HepG2 (cell line): ENCODE measurements around the gene ADCY9. TPM values are rescaled to one million over a fixed set of nuclear protein-coding genes. Genes with fewer than 3 reads are reported as not detected.

Source experiments
- ATAC-seq: fragments of 200-7000 bp; cut with Tn5 transposase; 3 replicates; pipeline ENCODE4 v1.9.1; 2020; ENCODE audit warnings: mild to moderate bottlenecking, moderate library complexity
- BruUV-seq: library from RNA; stranded (reverse); fragments of 400-500 nt; replicated peaks from 2 replicates; lab custom pipeline; 2021; lab: Mats Ljungman, UMichigan
- CTCF ChIA-PET: fragments of 300-600 bp; formaldehyde crosslinking; extraction: SDS; loops from one replicate; lab custom pipeline; 2021; ENCODE audit warnings: low total read pairs, inconsistent platforms, low intra/inter-chr PET ratio; lab: Yijun Ruan, JAX
- POLR2A ChIA-PET: fragments of 350-600 bp; sonication (Branson Sonifier 250); formaldehyde crosslinking; loops from one replicate; lab custom pipeline; 2020; ENCODE audit warnings: antibody characterized with exemption, inconsistent platforms; lab: Yijun Ruan, JAX
- DNase-seq: peaks from one replicate; pipeline ENCODE4 v3.0.0-alpha.2; 2015; ENCODE audit warnings: low spot score
- FAIRE-seq: peaks from 3 replicates; lab custom pipeline; 2011; peaks lifted over from hg19 to GRCh38; lab: Jason Lieb, UNC
- H2AFZ ChIP-seq: one replicate; pipeline ENCODE4 v1.6.1; 2011; ENCODE audit warnings: low read length, inconsistent platforms
- H3K27ac ChIP-seq: fragments of 300-600 bp; 3 replicates; pipeline ENCODE4 v1.8.0; 2011; ENCODE audit warnings: mixed run types, mild to moderate bottlenecking, mixed read lengths, low read length, inconsistent platforms; ENCODE audit not compliant: insufficient read depth; ENCODE audit errors: extremely low read length
- H3K27me3 ChIP-seq, 2 experiments: fragments of 200-600 bp in 1 of 2; 2 replicates in 1 of 2; 3 replicates in 1 of 2; pipeline versions ENCODE4 v1.6.0 to v1.8.0; 2011; ENCODE audit warnings: low read length in 2 of 2, mild to moderate bottlenecking in 2 of 2, moderate library complexity in 2 of 2, inconsistent platforms in 1 of 2; ENCODE audit not compliant: insufficient read depth in 2 of 2, control insufficient read depth in 1 of 2
- H3K36me3 ChIP-seq, 2 experiments: fragments of 200-600 bp in 1 of 2; replicated peaks in 1 of 2; 2 replicates in 1 of 2; 3 replicates in 1 of 2; pipeline versions ENCODE4 v1.5.1 to v1.8.0; 2011; ENCODE audit warnings: low read length in 2 of 2, inconsistent platforms in 1 of 2; ENCODE audit not compliant: insufficient read depth in 2 of 2, control insufficient read depth in 1 of 2
- H3K4me1 ChIP-seq: 2 replicates; pipeline ENCODE4 v1.5.1; 2012; ENCODE audit warnings: low read length, inconsistent platforms; ENCODE audit not compliant: insufficient read depth
- H3K4me2 ChIP-seq: 2 replicates; pipeline ENCODE4 v1.6.0; 2011; ENCODE audit warnings: low read depth, low read length, inconsistent platforms
- H3K4me3 ChIP-seq, 3 experiments: fragments of 200-600 bp in 1 of 3; sonication (generic), shearing (Covaris generic) in 1 of 3; replicated peaks in 1 of 3; 2 replicates each; pipeline ENCODE4 v1.5.1; 2011 to 2016; ENCODE audit warnings: low read length in 3 of 3, inconsistent platforms in 2 of 3, low read depth in 2 of 3, mild to moderate bottlenecking in 2 of 3, control low read depth in 1 of 3, mixed read lengths in 1 of 3; ENCODE audit not compliant: insufficient read depth in 1 of 3
- H3K79me2 ChIP-seq: one replicate; pipeline ENCODE4 v1.6.1; 2011; ENCODE audit warnings: low read length, inconsistent platforms; ENCODE audit not compliant: insufficient read depth
- H3K9ac ChIP-seq: 2 replicates; pipeline ENCODE4 v1.6.0; 2011; ENCODE audit warnings: mild to moderate bottlenecking, low read depth, low read length, inconsistent platforms; ENCODE audit not compliant: insufficient read depth
- H3K9me3 ChIP-seq: 2 replicates; pipeline ENCODE4 v1.5.1; 2012; ENCODE audit warnings: mild to moderate bottlenecking, low read length
- H4K20me1 ChIP-seq: 2 replicates; pipeline ENCODE4 v1.6.0; 2011; ENCODE audit warnings: inconsistent platforms, mild to moderate bottlenecking, low read length, moderate library complexity; ENCODE audit not compliant: insufficient read depth
- PAF1 ChIP-seq: IDR thresholded peaks from 2 replicates; pipeline ENCODE4 v1.6.1; 2016; ENCODE audit warnings: missing genetic modification reagents, missing compliant biosample characterization
- YEATS4 ChIP-seq: sonication (generic); formaldehyde crosslinking; IDR thresholded peaks from 2 replicates; pipeline ENCODE4 v1.4.0; 2020; ENCODE audit warnings: missing genetic modification reagents, borderline replicate concordance
- ZNF629 ChIP-seq: sonication (generic); formaldehyde crosslinking; conservative IDR thresholded peaks from 2 replicates; pipeline ENCODE4 v1.5.0; 2020; ENCODE audit warnings: missing genetic modification reagents
- WGBS: methylation state at CpG from one replicate; pipeline ENCODE4 v1.1.6; 2017; ENCODE audit warnings: low lambda C conversion rate; 5-methylcytosine and 5-hydroxymethylcytosine counted together
- in situ Hi-C: cut with HindIII; loops from 2 replicates; pipeline ENCODE4 v1.10.0; 2017; ENCODE audit warnings: low pct_unique_long_range_greater_than_20kb; ENCODE audit not compliant: extremely low pct_ligation_motif_present
- intact Hi-C: fragments of 100-400 bp; cut with micrococcal nuclease; formaldehyde crosslinking; loops from one replicate; pipeline ENCODE4 v1.10.0; 2022; ENCODE audit not compliant: unreplicated experiment
- polyA plus RNA-seq, 8 experiments: library from polyadenylated mRNA; depleted of rRNA in 3 of 8; stranded (reverse) in 7 of 8; unstranded in 1 of 8; fragments of >200 nt; fragmentation: Illumina TruSeq in 4 of 8; extraction: Trizol in 4 of 8; gene quantifications; 2 replicates each; pipeline versions ENCODE4 v1.2.1 to v1.2.3, GENCODE V29; 2011 to 2016; ENCODE audit warnings: low read depth in 4 of 8, missing spikeins in 1 of 8, mixed read lengths in 1 of 8; ENCODE audit not compliant: insufficient read depth in 1 of 8
- total RNA-seq, 5 experiments: library from RNA; depleted of rRNA; stranded (reverse); fragments of >200 nt; fragmentation: Illumina TruSeq; extraction: Trizol; gene quantifications; 2 replicates each; pipeline ENCODE4 v1.2.3, GENCODE V29; 2016; ENCODE audit warnings: low read depth in 1 of 5

Gene ADCY9
- total and polyA plus RNA-seq, 2 of the 13 experiments (the other 11 are each of a cell fraction or from before 2014, with no cell fraction given): 11.2 to 13.9 TPM

- TF ChIP-seq YEATS4: no peak
- TF ChIP-seq, all 625 proteins: peak for 0
- Histone ChIP-seq H3K79me2 (no peaks in the 10 kb centered on the region), H3K4me1 (no peaks in the 10 kb centered on the region), H3K4me2 (no peak overlapping the region), H2AFZ (no peak overlapping the region), H3K27ac (no peak overlapping the region), H3K9me3 (no peaks in the 10 kb centered on the region), H4K20me1 (no peaks in the 10 kb centered on the region), H3K9ac (no peak overlapping the region), H3K27me3 (no peaks in the 10 kb centered on the region), H3K4me3 (no peak overlapping the region), H3K36me3 (peaks cover 13 to 29% of the 10 kb centered on the region in 2 experiments)
- DNase-seq (no peak), ATAC-seq (no peak), FAIRE-seq (no peak)
- intact Hi-C loops (no loop called here), in situ Hi-C loops (no loop called here)
- POLR2A ChIA-PET: no interaction called here
- CTCF ChIA-PET: no interaction called here
- no TSS peak for BruUV-seq
- WGBS: 99% methylated on average over 2 of the region's 2 CpGs
Observed at GRCh38 chr16:4002121-4002520, 114.1 kb downstream of the ADCY9 start.

- Histone ChIP-seq H3K9ac (no peak overlapping the region), H3K4me2 (no peak overlapping the region), H3K4me3 (no peak overlapping the region), H2AFZ (no peak overlapping the region), H3K9me3 (no peaks in the 10 kb centered on the region), H3K79me2 (no peaks in the 10 kb centered on the region), H3K27ac (no peak overlapping the region), H3K4me1 (no peaks in the 10 kb centered on the region; the same call in 1 of the 2 replicates), H4K20me1 (0 out of 2 replicates have a peak, but pooled peaks cover 3% of the 10 kb centered on the region), H3K36me3 (peaks cover 9 to 16% of the 10 kb centered on the region in 2 experiments), H3K27me3 (no peaks in the 10 kb centered on the region)
- POLR2A ChIA-PET: interaction anchor here (1.0 kb wide), 1 partner anchor 112 kb away, joined by 4 read pairs; no protein-coding TSS in a partner anchor
- DNase-seq (no peak), FAIRE-seq (no peak), ATAC-seq (no peak)
- intact Hi-C loops (no loop called here), in situ Hi-C loops (no loop called here)
- 92% methylated on average over 16 of the region's 20 CpGs for WGBS
- no TSS peak for BruUV-seq
- no peak for TF ChIP-seq PAF1 (CRISPR knock-in tag)
- peak; percentile 66 for TF ChIP-seq ZNF629 (CRISPR knock-in tag)
- CTCF ChIA-PET: no interaction called here
Observed at GRCh38 chr16:3999479-4000325, 116.5 kb downstream of the ADCY9 start.
